LNCAP (cell line): ENCODE results near the gene SARS1.
A peak's percentile ranks its signal among the peaks of the same experiment; 100 is the strongest.

ENCODE experiments used
- CTCF ChIP-seq: fragments of 450-650 bp; IDR thresholded peaks from 2 replicates; pipeline ENCODE4 v1.5.1; 2017; ENCODE audit warnings: mild to moderate bottlenecking

The SARS1 gene

GRCh38 chr1:109237512-109237911, 23.8 kb downstream of the SARS1 start:
- no peak for TF ChIP-seq CTCF

GRCh38 chr1:109238382-109238781, 24.7 kb downstream of the SARS1 start:
- TF ChIP-seq CTCF: no peak

GRCh38 chr1:109239047-109239408, 25.3 kb downstream of the SARS1 start:
- no peak for TF ChIP-seq CTCF

- TF ChIP-seq CTCF: peak; percentile 42
These were observed 25.8 kb downstream of the SARS1 start for GRCh38 chr1:109239409-109240068.

GRCh38 chr1:109240158-109241152, 26.7 kb downstream of the SARS1 start:
- TF ChIP-seq CTCF: no peak

- no peak for TF ChIP-seq CTCF
These were observed 27.6 kb downstream of the SARS1 start for GRCh38 chr1:109241344-109241743.

GRCh38 chr1:109241841-109242345, 28.2 kb downstream of the SARS1 start:
- TF ChIP-seq CTCF: no peak
